HepG2 (cell line): ENCODE data around the gene CDK5RAP2. TPM values are rescaled to one million over a fixed set of nuclear protein-coding genes. Genes with fewer than 3 reads are reported as not detected.

ENCODE experiments used
- ATAC-seq: fragments of 200-7000 bp; cut with Tn5 transposase; 3 replicates; pipeline ENCODE4 v1.9.1; 2020; ENCODE audit warnings: mild to moderate bottlenecking, moderate library complexity
- BruUV-seq: library from RNA; stranded (reverse); fragments of 400-500 nt; replicated peaks from 2 replicates; lab custom pipeline; 2021; lab: Mats Ljungman, UMichigan
- CTCF ChIA-PET: fragments of 300-600 bp; formaldehyde crosslinking; extraction: SDS; loops from one replicate; lab custom pipeline; 2021; ENCODE audit warnings: low total read pairs, inconsistent platforms, low intra/inter-chr PET ratio; lab: Yijun Ruan, JAX
- POLR2A ChIA-PET: fragments of 350-600 bp; sonication (Branson Sonifier 250); formaldehyde crosslinking; loops from one replicate; lab custom pipeline; 2020; ENCODE audit warnings: antibody characterized with exemption, inconsistent platforms; lab: Yijun Ruan, JAX
- DNase-seq: peaks from one replicate; pipeline ENCODE4 v3.0.0-alpha.2; 2015; ENCODE audit warnings: low spot score
- FAIRE-seq: peaks from 3 replicates; lab custom pipeline; 2011; peaks lifted over from hg19 to GRCh38; lab: Jason Lieb, UNC
- H2AFZ ChIP-seq: one replicate; pipeline ENCODE4 v1.6.1; 2011; ENCODE audit warnings: low read length, inconsistent platforms
- H3K27ac ChIP-seq: fragments of 300-600 bp; 3 replicates; pipeline ENCODE4 v1.8.0; 2011; ENCODE audit warnings: mixed run types, mild to moderate bottlenecking, mixed read lengths, low read length, inconsistent platforms; ENCODE audit not compliant: insufficient read depth; ENCODE audit errors: extremely low read length
- H3K27me3 ChIP-seq, 2 experiments: fragments of 200-600 bp in 1 of 2; 2 replicates in 1 of 2; 3 replicates in 1 of 2; pipeline versions ENCODE4 v1.6.0 to v1.8.0; 2011; ENCODE audit warnings: low read length in 2 of 2, mild to moderate bottlenecking in 2 of 2, moderate library complexity in 2 of 2, inconsistent platforms in 1 of 2; ENCODE audit not compliant: insufficient read depth in 2 of 2, control insufficient read depth in 1 of 2
- H3K36me3 ChIP-seq, 2 experiments: fragments of 200-600 bp in 1 of 2; replicated peaks in 1 of 2; 2 replicates in 1 of 2; 3 replicates in 1 of 2; pipeline versions ENCODE4 v1.5.1 to v1.8.0; 2011; ENCODE audit warnings: low read length in 2 of 2, inconsistent platforms in 1 of 2; ENCODE audit not compliant: insufficient read depth in 2 of 2, control insufficient read depth in 1 of 2
- H3K4me1 ChIP-seq: 2 replicates; pipeline ENCODE4 v1.5.1; 2012; ENCODE audit warnings: low read length, inconsistent platforms; ENCODE audit not compliant: insufficient read depth
- H3K4me2 ChIP-seq: 2 replicates; pipeline ENCODE4 v1.6.0; 2011; ENCODE audit warnings: low read depth, low read length, inconsistent platforms
- H3K4me3 ChIP-seq, 3 experiments: fragments of 200-600 bp in 1 of 3; sonication (generic), shearing (Covaris generic) in 1 of 3; replicated peaks in 1 of 3; 2 replicates each; pipeline ENCODE4 v1.5.1; 2011 to 2016; ENCODE audit warnings: low read length in 3 of 3, inconsistent platforms in 2 of 3, low read depth in 2 of 3, mild to moderate bottlenecking in 2 of 3, control low read depth in 1 of 3, mixed read lengths in 1 of 3; ENCODE audit not compliant: insufficient read depth in 1 of 3
- H3K79me2 ChIP-seq: one replicate; pipeline ENCODE4 v1.6.1; 2011; ENCODE audit warnings: low read length, inconsistent platforms; ENCODE audit not compliant: insufficient read depth
- H3K9ac ChIP-seq: 2 replicates; pipeline ENCODE4 v1.6.0; 2011; ENCODE audit warnings: mild to moderate bottlenecking, low read depth, low read length, inconsistent platforms; ENCODE audit not compliant: insufficient read depth
- H3K9me3 ChIP-seq: 2 replicates; pipeline ENCODE4 v1.5.1; 2012; ENCODE audit warnings: mild to moderate bottlenecking, low read length
- H4K20me1 ChIP-seq: 2 replicates; pipeline ENCODE4 v1.6.0; 2011; ENCODE audit warnings: inconsistent platforms, mild to moderate bottlenecking, low read length, moderate library complexity; ENCODE audit not compliant: insufficient read depth
- ATF5 ChIP-seq: sonication (generic); formaldehyde crosslinking; IDR thresholded peaks from 2 replicates; pipeline ENCODE4 v1.4.0; 2020; ENCODE audit warnings: mild to moderate bottlenecking, low read depth, missing genetic modification reagents
- ATRX ChIP-seq: sonication (generic); formaldehyde crosslinking; IDR thresholded peaks from 2 replicates; pipeline ENCODE4 v1.4.0; 2020; ENCODE audit warnings: missing genetic modification reagents, borderline replicate concordance
- CBFB ChIP-seq: sonication (generic); formaldehyde crosslinking; IDR thresholded peaks from 2 replicates; pipeline ENCODE4 v1.4.0; 2020; ENCODE audit warnings: missing genetic modification reagents
- HHEX ChIP-seq: IDR thresholded peaks from 2 replicates; pipeline ENCODE4 v1.6.1; 2016; ENCODE audit warnings: control low read depth
- MYC ChIP-seq: sonication (generic); formaldehyde crosslinking; IDR thresholded peaks from 2 replicates; pipeline ENCODE4 v1.9.0; 2021; ENCODE audit warnings: missing genetic modification reagents, borderline replicate concordance
- ZMAT5 ChIP-seq: sonication (generic); formaldehyde crosslinking; IDR thresholded peaks from 2 replicates; pipeline ENCODE4 v1.5.0; 2020; ENCODE audit warnings: mild to moderate bottlenecking, low read depth, missing genetic modification reagents, borderline replicate concordance
- ZNF121 ChIP-seq: sonication (generic); formaldehyde crosslinking; IDR thresholded peaks from 2 replicates; pipeline ENCODE4 v1.5.0; 2020; ENCODE audit warnings: mild to moderate bottlenecking, missing genetic modification reagents
- ZNF318 ChIP-seq: sonication (generic); formaldehyde crosslinking; IDR thresholded peaks from 2 replicates; pipeline ENCODE4 v1.4.0; 2020; ENCODE audit warnings: mild to moderate bottlenecking, missing genetic modification reagents
- WGBS: methylation state at CpG from one replicate; pipeline ENCODE4 v1.1.6; 2017; ENCODE audit warnings: low lambda C conversion rate; 5-methylcytosine and 5-hydroxymethylcytosine counted together
- in situ Hi-C: cut with HindIII; loops from 2 replicates; pipeline ENCODE4 v1.10.0; 2017; ENCODE audit warnings: low pct_unique_long_range_greater_than_20kb; ENCODE audit not compliant: extremely low pct_ligation_motif_present
- intact Hi-C: fragments of 100-400 bp; cut with micrococcal nuclease; formaldehyde crosslinking; loops from one replicate; pipeline ENCODE4 v1.10.0; 2022; ENCODE audit not compliant: unreplicated experiment
- polyA plus RNA-seq, 8 experiments: library from polyadenylated mRNA; depleted of rRNA in 3 of 8; stranded (reverse) in 7 of 8; unstranded in 1 of 8; fragments of >200 nt; fragmentation: Illumina TruSeq in 4 of 8; extraction: Trizol in 4 of 8; gene quantifications; 2 replicates each; pipeline versions ENCODE4 v1.2.1 to v1.2.3, GENCODE V29; 2011 to 2016; ENCODE audit warnings: low read depth in 4 of 8, missing spikeins in 1 of 8, mixed read lengths in 1 of 8; ENCODE audit not compliant: insufficient read depth in 1 of 8
- total RNA-seq, 5 experiments: library from RNA; depleted of rRNA; stranded (reverse); fragments of >200 nt; fragmentation: Illumina TruSeq; extraction: Trizol; gene quantifications; 2 replicates each; pipeline ENCODE4 v1.2.3, GENCODE V29; 2016; ENCODE audit warnings: low read depth in 1 of 5

Gene CDK5RAP2
- total and polyA plus RNA-seq, 2 of the 13 experiments (the other 11 are each of a cell fraction or from before 2014, with no cell fraction given) = 31.8 to 42.2 TPM

- DNase-seq (no peak), ATAC-seq (no peak), FAIRE-seq (no peak)
- H3K4me1 ChIP-seq = no peaks in the 10 kb centered on the region
- intact Hi-C loops (no loop called here), in situ Hi-C loops (no loop called here)
- ChIA-PET POLR2A (no interaction called here), CTCF (no interaction called here)
- no peak overlapping the region for H3K4me2 ChIP-seq
- H4K20me1 ChIP-seq = no peaks in the 10 kb centered on the region
- WGBS = 95% methylated on average over 9 of the region's 9 CpGs
- no peak for TF ChIP-seq ZMAT5 (CRISPR knock-in tag)
- TF ChIP-seq ATRX = no peak
- no peak for TF ChIP-seq ZNF318 (CRISPR knock-in tag)
- no peak for TF ChIP-seq MYC (CRISPR knock-in tag)
- TF ChIP-seq ATF5 (CRISPR knock-in tag) = no peak
- no peak for TF ChIP-seq ZNF121
- TF ChIP-seq CBFB (CRISPR knock-in tag) = no peak
- no peak for TF ChIP-seq HHEX (CRISPR knock-in tag)
- no peaks in the 10 kb centered on the region for H3K79me2 ChIP-seq
- no peak overlapping the region for H3K27ac ChIP-seq
- no peak overlapping the region for H3K9ac ChIP-seq
- no TSS peak for BruUV-seq
- H2AFZ ChIP-seq = no peak overlapping the region
- H3K9me3 ChIP-seq = no peaks in the 10 kb centered on the region
- no peaks in the 10 kb centered on the region for H3K27me3 ChIP-seq
- no peak overlapping the region for H3K4me3 ChIP-seq
- peaks cover 36 to 88% of the 10 kb centered on the region in 2 experiments for H3K36me3 ChIP-seq
Measured at GRCh38 chr9:120436983-120437475, 142.9 kb downstream of the CDK5RAP2 start.
